ENCODE data around the gene PLA2G6.
A peak's percentile ranks its signal among the peaks of the same experiment; 100 is the strongest.

PLA2G6 gene

GRCh38 chr22:38213319-38213989 is 31.8 kb upstream of the PLA2G6 start:
- peak; percentile 70 for DNase-seq (ENCODE audit: low spot score)
- in situ Hi-C loops (cut with MboI; ENCODE audit: low pct_unique_long_range_greater_than_20kb, low sequenced_read_pairs, unreplicated experiment), result no loop called here
- no peak for TF ChIP-seq CTCF (IDR thresholded peaks at IDR 0.05; ENCODE audit: extremely low read depth, insufficient read depth, missing control alignments)

- no peak for DNase-seq (ENCODE audit: low spot score)
Observed at GRCh38 chr22:38212442-38212841, 30.8 kb upstream of the PLA2G6 start.

GRCh38 chr22:38211556-38211955 is 29.9 kb upstream of the PLA2G6 start:
- no peak for TF ChIP-seq CTCF (IDR thresholded peaks at IDR 0.05; ENCODE audit: extremely low read depth, insufficient read depth, missing control alignments)
- DNase-seq (ENCODE audit: low spot score), result no peak

More at GRCh38 chr22:38212442-38212841, 30.8 kb upstream of the PLA2G6 start:
- in situ Hi-C loops (cut with MboI; ENCODE audit: low pct_unique_long_range_greater_than_20kb, low sequenced_read_pairs, unreplicated experiment), result no loop called here
- TF ChIP-seq CTCF (IDR thresholded peaks at IDR 0.05; ENCODE audit: extremely low read depth, insufficient read depth, missing control alignments), result no peak

GRCh38 chr22:38208551-38208968 is 26.9 kb upstream of the PLA2G6 start:
- no peak for DNase-seq (ENCODE audit: low spot score)
- in situ Hi-C loops (cut with MboI; ENCODE audit: low pct_unique_long_range_greater_than_20kb, low sequenced_read_pairs, unreplicated experiment), result no loop called here
- no peak for TF ChIP-seq CTCF (IDR thresholded peaks at IDR 0.05; ENCODE audit: extremely low read depth, insufficient read depth, missing control alignments)

More at GRCh38 chr22:38211556-38211955, 29.9 kb upstream of the PLA2G6 start:
- in situ Hi-C loops (cut with MboI; ENCODE audit: low pct_unique_long_range_greater_than_20kb, low sequenced_read_pairs, unreplicated experiment), result no loop called here

- DNase-seq (ENCODE audit: low spot score), result no peak
- TF ChIP-seq CTCF (IDR thresholded peaks at IDR 0.05; ENCODE audit: extremely low read depth, insufficient read depth, missing control alignments), result no peak
- in situ Hi-C loops (cut with MboI; ENCODE audit: low pct_unique_long_range_greater_than_20kb, low sequenced_read_pairs, unreplicated experiment), result no loop called here
Observed at GRCh38 chr22:38207898-38208432, 26.3 kb upstream of the PLA2G6 start.

- in situ Hi-C loops (cut with MboI; ENCODE audit: low pct_unique_long_range_greater_than_20kb, low sequenced_read_pairs, unreplicated experiment), result no loop called here
- no peak for TF ChIP-seq CTCF (IDR thresholded peaks at IDR 0.05; ENCODE audit: extremely low read depth, insufficient read depth, missing control alignments)
- DNase-seq (ENCODE audit: low spot score), result no peak
Observed at GRCh38 chr22:38205261-38206128, 23.9 kb upstream of the PLA2G6 start.
